Common myeloid progenitor, CD34-positive (primary cell): Measurements from ENCODE around the gene C1orf226.
"Not testable (repeated sequence)": the region's sequence is repeated elsewhere in the genome, so short reads cannot be mapped to it uniquely, and the experiment has no call there.

Experiments
- CTCF ChIA-PET: fragments of 350-600 bp; sonication (Branson Sonifier 250); formaldehyde crosslinking; loops from one replicate; lab custom pipeline; 2021; ENCODE audit warnings: antibody characterized with exemption; lab: Charles Lee
- POLR2A ChIA-PET: fragments of 350-600 bp; sonication (Branson Sonifier 250); formaldehyde crosslinking; loops from one replicate; lab custom pipeline; 2021; ENCODE audit warnings: antibody characterized with exemption; lab: Charles Lee
- DNase-seq, 3 donors: peaks; one replicate each; pipeline versions ENCODE4 v3.0.0 to v3.0.0-alpha.2; 2013
- H3K27ac ChIP-seq, 2 experiments: 1 replicate in 1 of 2; 2 replicates in 1 of 2; pipeline ENCODE4 v1.7.0; 2013; ENCODE audit warnings: inconsistent platforms in 2 of 2, low read length in 2 of 2, mild to moderate bottlenecking in 2 of 2, low read depth in 1 of 2, moderate library complexity in 1 of 2; ENCODE audit not compliant: severe bottlenecking in 2 of 2, insufficient read depth in 1 of 2, poor library complexity in 1 of 2
- H3K27me3 ChIP-seq, 5 experiments: replicated peaks in 2 of 5; 1 replicate in 3 of 5; 2 replicates in 2 of 5; pipeline versions ENCODE4 v1.6.1 to v1.7.0; 2013; ENCODE audit warnings: low read length in 4 of 5, mild to moderate bottlenecking in 2 of 5, moderate library complexity in 2 of 5, inconsistent platforms in 1 of 5; ENCODE audit not compliant: insufficient read depth in 5 of 5, control insufficient read depth in 4 of 5
- H3K36me3 ChIP-seq, 4 experiments: 1 replicate in 2 of 4; 2 replicates in 2 of 4; pipeline versions ENCODE4 v1.6.1 to v1.7.0; 2013; ENCODE audit warnings: low read length in 3 of 4, control low read depth in 1 of 4, mild to moderate bottlenecking in 1 of 4; ENCODE audit not compliant: control insufficient read depth in 4 of 4, insufficient read depth in 4 of 4
- H3K4me1 ChIP-seq, 4 experiments: 1 replicate in 3 of 4; 2 replicates in 1 of 4; pipeline versions ENCODE4 v1.6.1 to v1.7.1; 2013; ENCODE audit warnings: low read length in 3 of 4, mild to moderate bottlenecking in 3 of 4, control low read depth in 1 of 4, inconsistent platforms in 1 of 4, moderate library complexity in 1 of 4; ENCODE audit not compliant: control insufficient read depth in 4 of 4, insufficient read depth in 4 of 4; ENCODE audit errors: control extremely low read depth in 1 of 4
- H3K4me3 ChIP-seq, 7 experiments: 1 replicate in 4 of 7; 2 replicates in 3 of 7; pipeline versions ENCODE4 v1.5.1 to v1.7.0; 2013; ENCODE audit warnings: mild to moderate bottlenecking in 7 of 7, low read length in 6 of 7, moderate library complexity in 6 of 7, inconsistent platforms in 2 of 7, low read depth in 2 of 7, control low read depth in 1 of 7; ENCODE audit not compliant: insufficient read depth in 4 of 7, control insufficient read depth in 1 of 7; ENCODE audit errors: extremely low read depth in 1 of 7
- H3K9me3 ChIP-seq, 5 experiments: 1 replicate in 4 of 5; 2 replicates in 1 of 5; pipeline versions ENCODE4 v1.6.1 to v1.7.1; 2013; ENCODE audit warnings: low read length in 4 of 5, mild to moderate bottlenecking in 2 of 5, inconsistent platforms in 1 of 5, low read depth in 1 of 5, moderate library complexity in 1 of 5; ENCODE audit not compliant: control insufficient read depth in 4 of 5, insufficient read depth in 2 of 5; ENCODE audit errors: control extremely low read depth in 1 of 5
- WGBS: methylation state at CpG from one replicate; pipeline ENCODE4 v1.1.5; 2013; ENCODE audit not compliant: insufficient coverage; 5-methylcytosine and 5-hydroxymethylcytosine counted together

Gene C1orf226

GRCh38 chr1:162432977-162433713, 51.6 kb downstream of the C1orf226 start:
- H3K27me3 ChIP-seq, H3K4me3 ChIP-seq, DNase-seq, H3K4me1 ChIP-seq, POLR2A ChIA-PET, H3K36me3 ChIP-seq, CTCF ChIA-PET, H3K9me3 ChIP-seq, H3K27ac ChIP-seq: not testable (repeated sequence)
- 95% methylated on average over 25 of the region's 47 CpGs for WGBS
